SK-N-SH (cell line): ENCODE results near the gene FAM47E.

Experiments
- EP300 ChIP-seq, 2 experiments: IDR thresholded peaks; 2 replicates each; pipeline versions ENCODE4 v1.4.0 to v1.6.1; 2012; ENCODE audit warnings: borderline replicate concordance in 1 of 2, low read depth in 1 of 2, low read length in 1 of 2
- GABPA ChIP-seq: IDR thresholded peaks from 2 replicates; pipeline ENCODE4 v1.4.0; 2012; ENCODE audit warnings: low read depth, mild to moderate bottlenecking
- JUND ChIP-seq: IDR thresholded peaks from 2 replicates; pipeline ENCODE4 v1.4.0; 2012
- NFIC ChIP-seq: IDR thresholded peaks from 2 replicates; pipeline ENCODE4 v1.4.0; 2012; ENCODE audit warnings: borderline replicate concordance
- RAD21 ChIP-seq: IDR thresholded peaks from 2 replicates; pipeline ENCODE4 v1.6.1; 2012; ENCODE audit warnings: mild to moderate bottlenecking, low read length
- SMC3 ChIP-seq: IDR thresholded peaks from 2 replicates; pipeline ENCODE4 v1.6.1; 2012; ENCODE audit warnings: low read depth, low read length, improper control_type of control experiment
- TAF1 ChIP-seq: IDR thresholded peaks from 2 replicates; pipeline ENCODE4 v1.6.1; 2012; ENCODE audit warnings: low read depth, mild to moderate bottlenecking, low read length, moderate library complexity, borderline replicate concordance
- TCF12 ChIP-seq: IDR thresholded peaks from 2 replicates; pipeline ENCODE4 v1.4.0; 2012
- YY1 ChIP-seq: IDR thresholded peaks from 2 replicates; pipeline ENCODE4 v1.4.0; 2012; ENCODE audit warnings: low read depth, mild to moderate bottlenecking
- TF ChIP-seq, protein P1 (sequence below): fragments of 200-600 bp; sonication (generic); IDR thresholded peaks from 2 replicates; pipeline ENCODE4 v1.6.1; 2017; ENCODE audit warnings: antibody characterized with exemption, mild to moderate bottlenecking, moderate library complexity
- TF ChIP-seq, protein P2 (sequence below): IDR thresholded peaks from 2 replicates; pipeline ENCODE4 v1.4.0; 2012; ENCODE audit warnings: low read depth
- TF ChIP-seq, protein P3 (sequence below): IDR thresholded peaks from 2 replicates; pipeline ENCODE4 v1.6.1; 2012; ENCODE audit warnings: mild to moderate bottlenecking, low read depth, low read length, moderate library complexity

GRCh38 chr4:76310683-76311082 is 59.2 kb downstream of the FAM47E start:
- TF ChIP-seq NFIC (no peak), JUND (no peak), TCF12 (no peak), RAD21 (no peak), TAF1 (no peak), YY1 (no peak), EP300 (IDR thresholded peaks at IDR 0.05; ENCODE audit: borderline replicate concordance in 1 of 2, low read depth in 1 of 2, low read length in 1 of 2) (0 out of 4 replicates have a peak, but pooled peaks of 1 of the 2 experiments have one; percentile 3), GABPA (no peak), SMC3 (no peak)
- TF ChIP-seq, protein P1, sequence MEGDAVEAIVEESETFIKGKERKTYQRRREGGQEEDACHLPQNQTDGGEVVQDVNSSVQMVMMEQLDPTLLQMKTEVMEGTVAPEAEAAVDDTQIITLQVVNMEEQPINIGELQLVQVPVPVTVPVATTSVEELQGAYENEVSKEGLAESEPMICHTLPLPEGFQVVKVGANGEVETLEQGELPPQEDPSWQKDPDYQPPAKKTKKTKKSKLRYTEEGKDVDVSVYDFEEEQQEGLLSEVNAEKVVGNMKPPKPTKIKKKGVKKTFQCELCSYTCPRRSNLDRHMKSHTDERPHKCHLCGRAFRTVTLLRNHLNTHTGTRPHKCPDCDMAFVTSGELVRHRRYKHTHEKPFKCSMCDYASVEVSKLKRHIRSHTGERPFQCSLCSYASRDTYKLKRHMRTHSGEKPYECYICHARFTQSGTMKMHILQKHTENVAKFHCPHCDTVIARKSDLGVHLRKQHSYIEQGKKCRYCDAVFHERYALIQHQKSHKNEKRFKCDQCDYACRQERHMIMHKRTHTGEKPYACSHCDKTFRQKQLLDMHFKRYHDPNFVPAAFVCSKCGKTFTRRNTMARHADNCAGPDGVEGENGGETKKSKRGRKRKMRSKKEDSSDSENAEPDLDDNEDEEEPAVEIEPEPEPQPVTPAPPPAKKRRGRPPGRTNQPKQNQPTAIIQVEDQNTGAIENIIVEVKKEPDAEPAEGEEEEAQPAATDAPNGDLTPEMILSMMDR = no peak
- TF ChIP-seq, protein P2, sequence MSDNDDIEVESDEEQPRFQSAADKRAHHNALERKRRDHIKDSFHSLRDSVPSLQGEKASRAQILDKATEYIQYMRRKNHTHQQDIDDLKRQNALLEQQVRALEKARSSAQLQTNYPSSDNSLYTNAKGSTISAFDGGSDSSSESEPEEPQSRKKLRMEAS = no peak
- TF ChIP-seq, protein P3, sequence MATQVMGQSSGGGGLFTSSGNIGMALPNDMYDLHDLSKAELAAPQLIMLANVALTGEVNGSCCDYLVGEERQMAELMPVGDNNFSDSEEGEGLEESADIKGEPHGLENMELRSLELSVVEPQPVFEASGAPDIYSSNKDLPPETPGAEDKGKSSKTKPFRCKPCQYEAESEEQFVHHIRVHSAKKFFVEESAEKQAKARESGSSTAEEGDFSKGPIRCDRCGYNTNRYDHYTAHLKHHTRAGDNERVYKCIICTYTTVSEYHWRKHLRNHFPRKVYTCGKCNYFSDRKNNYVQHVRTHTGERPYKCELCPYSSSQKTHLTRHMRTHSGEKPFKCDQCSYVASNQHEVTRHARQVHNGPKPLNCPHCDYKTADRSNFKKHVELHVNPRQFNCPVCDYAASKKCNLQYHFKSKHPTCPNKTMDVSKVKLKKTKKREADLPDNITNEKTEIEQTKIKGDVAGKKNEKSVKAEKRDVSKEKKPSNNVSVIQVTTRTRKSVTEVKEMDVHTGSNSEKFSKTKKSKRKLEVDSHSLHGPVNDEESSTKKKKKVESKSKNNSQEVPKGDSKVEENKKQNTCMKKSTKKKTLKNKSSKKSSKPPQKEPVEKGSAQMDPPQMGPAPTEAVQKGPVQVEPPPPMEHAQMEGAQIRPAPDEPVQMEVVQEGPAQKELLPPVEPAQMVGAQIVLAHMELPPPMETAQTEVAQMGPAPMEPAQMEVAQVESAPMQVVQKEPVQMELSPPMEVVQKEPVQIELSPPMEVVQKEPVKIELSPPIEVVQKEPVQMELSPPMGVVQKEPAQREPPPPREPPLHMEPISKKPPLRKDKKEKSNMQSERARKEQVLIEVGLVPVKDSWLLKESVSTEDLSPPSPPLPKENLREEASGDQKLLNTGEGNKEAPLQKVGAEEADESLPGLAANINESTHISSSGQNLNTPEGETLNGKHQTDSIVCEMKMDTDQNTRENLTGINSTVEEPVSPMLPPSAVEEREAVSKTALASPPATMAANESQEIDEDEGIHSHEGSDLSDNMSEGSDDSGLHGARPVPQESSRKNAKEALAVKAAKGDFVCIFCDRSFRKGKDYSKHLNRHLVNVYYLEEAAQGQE = no peak
